Aorta (tissue), 5 donors: ENCODE data around the gene MACROD1. TPM values are rescaled to one million over a fixed set of nuclear protein-coding genes. Genes with fewer than 3 reads are reported as not detected.
"Not testable (repeated sequence)": the region's sequence is repeated elsewhere in the genome, so short reads cannot be mapped to it uniquely, and the experiment has no call there.

Source experiments
- ATAC-seq: fragments of 200-7000 bp; cut with Tn5 transposase; one replicate; pipeline ENCODE4 v1.9.1; 2022; ENCODE audit warnings: moderate library complexity; ENCODE audit not compliant: low FRiP score
- DNase-seq, 2 donors: peaks; one replicate each; pipeline ENCODE4 v3.0.0-alpha.2; 2020
- H3K27ac ChIP-seq, 2 donors: one replicate each; pipeline ENCODE4 v1.5.1; 2013; ENCODE audit warnings: low read length in 2 of 2, mild to moderate bottlenecking in 2 of 2, moderate library complexity in 2 of 2, control low read depth in 1 of 2, inconsistent platforms in 1 of 2, low read depth in 1 of 2
- H3K27me3 ChIP-seq, 2 donors: one replicate each; pipeline ENCODE4 v1.6.1; 2013; ENCODE audit warnings: control low read depth in 1 of 2, low read length in 1 of 2, mild to moderate bottlenecking in 1 of 2, moderate library complexity in 1 of 2; ENCODE audit not compliant: insufficient read depth in 2 of 2, control insufficient read depth in 1 of 2
- H3K36me3 ChIP-seq, 2 donors: one replicate each; pipeline ENCODE4 v1.6.1; 2013; ENCODE audit warnings: control low read depth in 1 of 2, low read length in 1 of 2, mild to moderate bottlenecking in 1 of 2; ENCODE audit not compliant: insufficient read depth in 2 of 2, control insufficient read depth in 1 of 2
- H3K4me1 ChIP-seq, 2 donors: one replicate each; pipeline ENCODE4 v1.6.1; 2013; ENCODE audit warnings: low read length in 2 of 2, control low read depth in 1 of 2, mild to moderate bottlenecking in 1 of 2, moderate library complexity in 1 of 2; ENCODE audit not compliant: insufficient read depth in 2 of 2, control insufficient read depth in 1 of 2
- H3K4me3 ChIP-seq, 2 donors: one replicate each; pipeline ENCODE4 v1.5.1; 2013; ENCODE audit warnings: low read length in 2 of 2, control low read depth in 1 of 2, mild to moderate bottlenecking in 1 of 2
- H3K9me3 ChIP-seq: one replicate; pipeline ENCODE4 v1.6.1; 2013; ENCODE audit warnings: mild to moderate bottlenecking, low read length; ENCODE audit not compliant: control insufficient read depth
- WGBS, 2 donors: extraction: QIAGEN DNeasy Blood & Tissue Kit; methylation state at CpG; one replicate each; pipeline ENCODE4 v1.1.7; 2013; 5-methylcytosine and 5-hydroxymethylcytosine counted together
- intact Hi-C, 2 donors: fragments of 100-400 bp; cut with DNase I; formaldehyde crosslinking; loops; one replicate each; pipeline versions ENCODE4 v1.14.2 to v1.15.0; 2022
- polyA plus RNA-seq, 2 donors: library from polyadenylated mRNA; stranded (reverse); fragments of 200-250 nt; gene quantifications; one replicate each; pipeline ENCODE4 v1.2.3, GENCODE V29; 2013
- total RNA-seq, 2 donors: library from RNA; stranded (reverse); fragmentation: NEBNext Ultra II Directional; extraction: Animal tissue kit (Norgen Biotek cat#: 25700); gene quantifications; one replicate each; pipeline ENCODE4 v1.2.1, GENCODE V29; 2021
- donor health status: healthy with polysubstance abuse.
- donor health status: Bipolar disorder and iron deficiency.
- donor health status: DM: no; HTN: no; CAD: no.
- donor health status: DM: no; HTN: no; CAD: no.
- donor health status: DM: yes; HTN: yes; CAD: no.

The MACROD1 gene
- total and polyA plus RNA-seq, 4 donors: 12.7 to 125 (median 65.2) TPM

DNA sequence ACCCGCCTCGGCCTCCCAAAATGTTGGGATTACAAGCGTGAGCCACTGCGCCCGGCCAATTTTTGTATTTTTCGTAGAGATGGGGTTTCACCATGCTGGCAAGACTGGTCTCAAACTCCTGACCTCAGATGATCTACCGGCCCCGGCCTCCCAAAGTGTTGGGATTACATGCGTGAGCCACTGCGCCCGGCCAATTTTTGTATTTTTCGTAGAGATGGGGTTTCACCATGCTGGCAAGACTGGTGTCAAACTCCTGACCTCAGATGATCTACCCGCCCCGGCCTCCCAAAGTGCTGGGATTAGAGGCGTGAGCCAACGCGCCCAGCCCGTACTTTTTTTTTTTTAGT lies 192.0 kb downstream of the MACROD1 start:
- DNase-seq, H3K27me3 ChIP-seq, H3K9me3 ChIP-seq, ATAC-seq, H3K4me3 ChIP-seq, H3K4me1 ChIP-seq, H3K36me3 ChIP-seq, H3K27ac ChIP-seq, intact Hi-C loops: not testable (repeated sequence)
- WGBS, 2 donors: 69 to 73% methylated on average over 18 of the region's 18 CpGs

- no peak for ATAC-seq
- intact Hi-C loops: no loop called here
- 69 to 71% methylated on average over 5 of the region's 5 CpGs for WGBS, 2 donors
- Histone ChIP-seq H3K4me1 (no peaks in the 10 kb centered on the region), H3K4me3 (no peak overlapping the region), H3K36me3 (no peaks in the 10 kb centered on the region), H3K9me3 (no peaks in the 10 kb centered on the region), H3K27me3 (no peaks in the 10 kb centered on the region), H3K27ac (no peak overlapping the region)
- DNase-seq: no peak
Measured at GRCh38 chr11:63970902-63971301, 195.0 kb downstream of the MACROD1 start.

DNA sequence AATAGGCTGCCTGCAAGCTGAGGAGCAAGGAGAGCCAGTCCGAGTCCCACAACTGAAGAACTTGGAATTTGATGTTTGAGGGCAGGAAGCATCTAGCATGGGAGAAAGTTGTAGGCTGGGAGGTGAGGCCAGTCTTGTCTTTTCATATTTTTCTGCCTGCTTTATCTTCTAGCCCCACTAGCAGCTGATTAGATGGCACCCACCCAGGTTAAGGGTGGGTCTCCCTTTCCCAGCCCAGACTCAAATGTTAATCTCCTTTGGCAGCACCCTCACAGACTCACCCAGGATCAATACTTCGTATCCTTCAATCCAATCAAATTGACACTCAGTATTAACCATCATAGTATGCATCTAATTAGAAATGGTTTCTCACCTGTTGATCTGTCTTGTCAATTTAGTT lies 196.5 kb downstream of the MACROD1 start:
- Histone ChIP-seq H3K27me3 (no peaks in the 10 kb centered on the region), H3K4me3 (no peak overlapping the region), H3K4me1 (no peaks in the 10 kb centered on the region), H3K27ac (no peak overlapping the region), H3K36me3 (no peaks in the 10 kb centered on the region), H3K9me3 (no peaks in the 10 kb centered on the region)
- intact Hi-C loops: no loop called here
- DNase-seq: no peak
- no peak for ATAC-seq
- 81 to 86% methylated on average over 2 of the region's 2 CpGs for WGBS, 2 donors

DNA sequence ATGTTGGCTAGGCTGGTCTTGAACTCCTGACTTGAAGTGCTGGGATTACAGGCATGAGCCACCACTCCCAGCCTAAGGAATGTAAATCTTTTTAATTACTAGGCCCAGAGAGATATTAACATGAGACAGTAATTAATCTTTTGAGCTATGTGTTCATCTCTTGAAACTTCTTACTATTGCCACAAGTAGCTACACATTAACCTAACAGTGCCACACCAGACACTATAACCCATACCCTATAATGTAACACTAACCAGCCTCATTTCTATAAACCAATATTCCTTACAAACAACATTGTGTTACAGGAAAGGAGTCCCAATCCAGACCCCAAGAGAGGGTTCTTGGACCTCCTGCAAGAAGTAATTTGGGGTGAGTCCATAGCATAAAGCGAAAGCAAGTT lies 199.5 kb downstream of the MACROD1 start:
- intact Hi-C loops: no loop called here
- WGBS, 2 donors: 96 to 97% methylated on average over 1 of the region's 1 CpG
- Histone ChIP-seq H3K27ac (no peak overlapping the region), H3K4me3 (no peak overlapping the region), H3K36me3 (no peaks in the 10 kb centered on the region), H3K27me3 (no peaks in the 10 kb centered on the region), H3K4me1 (no peaks in the 10 kb centered on the region), H3K9me3 (no peaks in the 10 kb centered on the region)
- no peak for ATAC-seq
- no peak for DNase-seq

- H3K4me3 ChIP-seq, H3K4me1 ChIP-seq, ATAC-seq, H3K36me3 ChIP-seq, H3K27ac ChIP-seq, H3K27me3 ChIP-seq, H3K9me3 ChIP-seq, intact Hi-C loops, DNase-seq: not testable (repeated sequence)
- WGBS, 2 donors: 84 to 90% methylated on average over 4 of the region's 4 CpGs
Measured at GRCh38 chr11:63963895-63964294, 202.0 kb downstream of the MACROD1 start.

DNA sequence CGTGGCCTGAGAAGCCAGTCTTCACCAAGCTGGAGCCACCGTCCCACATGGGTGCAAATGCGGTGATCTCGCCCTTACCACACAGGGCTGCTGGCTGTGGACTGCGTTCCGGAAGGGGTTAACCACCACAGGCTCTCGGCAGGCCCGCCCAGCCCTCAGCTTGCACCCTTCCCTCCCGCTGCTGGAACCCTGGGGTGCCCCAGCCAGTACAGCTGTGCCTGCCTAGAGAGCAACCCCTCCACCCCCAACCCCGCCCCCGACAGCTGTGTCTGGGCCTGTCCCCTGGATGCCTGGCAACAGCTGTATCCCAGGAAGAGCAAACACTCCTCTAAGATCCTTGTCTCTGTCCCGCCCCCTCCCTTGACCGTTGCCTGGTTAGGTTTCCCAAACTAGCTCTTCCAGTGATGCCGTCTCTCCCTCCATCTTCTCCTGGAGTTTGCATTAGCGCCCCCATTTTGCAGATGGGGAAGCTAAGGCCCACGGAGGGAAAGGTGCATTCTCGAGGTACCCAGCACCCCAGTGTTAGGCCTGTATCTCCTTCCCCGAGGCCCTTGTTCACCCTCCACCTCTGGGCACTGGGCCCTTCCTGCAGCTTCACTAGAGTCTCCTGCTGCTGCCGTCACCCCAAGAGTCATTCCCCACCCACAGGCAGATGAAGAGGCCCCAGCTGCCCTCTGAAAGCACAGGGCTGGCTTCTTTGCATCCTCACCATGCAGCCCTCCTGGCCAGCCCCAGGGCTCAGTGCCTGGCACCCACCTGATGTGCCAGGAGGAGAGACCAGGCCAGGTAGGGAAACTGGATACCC lies 204.1 kb downstream of the MACROD1 start:
- Histone ChIP-seq H3K9me3 (no peaks in the 10 kb centered on the region), H3K36me3 (no peaks in the 10 kb centered on the region), H3K4me3 (no peak overlapping the region), H3K27ac (no peak overlapping the region), H3K27me3 (no peaks in the 10 kb centered on the region), H3K4me1 (no peaks in the 10 kb centered on the region)
- intact Hi-C loops: no loop called here
- DNase-seq (no peak), ATAC-seq (peak; percentile 34)
- WGBS, 2 donors: 33 to 34% methylated on average over 18 to 19 of the region's 19 CpGs

GRCh38 chr11:63958008-63958407 lies 207.9 kb downstream of the MACROD1 start:
- intact Hi-C loops: no loop called here
- Histone ChIP-seq H3K4me3 (no peak overlapping the region), H3K4me1 (no peaks in the 10 kb centered on the region), H3K27me3 (no peaks in the 10 kb centered on the region), H3K36me3 (peaks cover 0 to 6% of the 10 kb centered on the region in 2 donors), H3K9me3 (no peaks in the 10 kb centered on the region), H3K27ac (no peak overlapping the region)
- WGBS, 2 donors: 83 to 89% methylated on average over 5 of the region's 5 CpGs
- DNase-seq (no peak), ATAC-seq (no peak)

- Histone ChIP-seq H3K4me3 (no peak overlapping the region), H3K27ac (no peak overlapping the region), H3K27me3 (no peaks in the 10 kb centered on the region), H3K36me3 (peaks cover 0 to 6% of the 10 kb centered on the region in 2 donors), H3K4me1 (no peaks in the 10 kb centered on the region), H3K9me3 (no peaks in the 10 kb centered on the region)
- intact Hi-C loops: no loop called here
- WGBS, 2 donors: 97% methylated on average over 4 of the region's 4 CpGs
- DNase-seq (no peak), ATAC-seq (no peak)
Measured at GRCh38 chr11:63952570-63952969, 213.3 kb downstream of the MACROD1 start.

DNA sequence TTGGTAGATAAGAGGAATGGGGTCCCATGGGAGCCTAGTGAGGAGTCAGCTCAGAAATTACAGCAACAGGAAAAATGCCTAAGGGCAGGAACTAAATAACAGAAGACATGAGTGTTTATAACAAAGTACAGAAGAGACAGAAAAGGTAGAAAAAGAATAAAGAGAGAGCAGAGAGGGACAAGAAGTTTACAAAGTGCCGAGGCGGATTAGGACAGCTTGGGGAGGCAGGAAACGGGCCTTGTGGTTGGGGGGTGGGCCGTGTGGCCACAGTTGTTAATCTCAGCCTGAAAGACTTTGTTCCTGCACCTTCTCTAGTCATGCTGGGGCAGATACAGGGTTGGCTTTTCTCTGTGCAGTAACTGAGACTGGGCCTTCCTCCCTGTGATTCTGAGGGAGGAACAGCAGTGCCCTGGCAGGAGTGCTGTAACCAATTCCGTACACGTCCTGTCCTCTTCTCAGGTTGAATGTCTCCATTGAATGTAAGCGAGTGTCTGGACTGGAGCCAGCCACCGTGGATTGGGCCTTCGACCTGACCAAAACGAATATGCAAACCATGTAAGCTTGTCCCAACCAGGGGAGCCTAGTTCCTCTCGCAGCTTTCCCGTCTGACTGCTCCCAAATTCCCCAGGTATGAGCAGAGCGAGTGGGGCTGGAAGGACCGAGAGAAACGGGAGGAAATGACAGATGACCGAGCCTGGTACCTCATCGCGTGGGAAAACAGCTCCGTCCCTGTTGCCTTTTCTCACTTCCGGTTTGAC lies 214.0 kb downstream of the MACROD1 start:
- H3K27ac ChIP-seq: no peak overlapping the region
- DNase-seq: no peak
- no peak for ATAC-seq
- H3K4me1 ChIP-seq: no peaks in the 10 kb centered on the region
- intact Hi-C loops: no loop called here
- no peaks in the 10 kb centered on the region for H3K9me3 ChIP-seq
- WGBS, 2 donors: 81 to 84% methylated on average over 20 of the region's 20 CpGs
- H3K27me3 ChIP-seq: no peaks in the 10 kb centered on the region
- H3K36me3 ChIP-seq: peaks cover 0 to 6% of the 10 kb centered on the region in 2 donors
- H3K4me3 ChIP-seq: no peak overlapping the region
